ENCODE results near the gene TPRN. TPM values are rescaled to one million over a fixed set of nuclear protein-coding genes. Genes with fewer than 3 reads are reported as not detected.

The TPRN gene
- total RNA-seq, 4 donors from 2014 or later = 3.4 to 10.2 (median 6.3) TPM

GRCh38 chr9:137180491-137180890 is 20.1 kb downstream of the TPRN start:
- H3K36me3 ChIP-seq = peaks cover 3 to 71% of the 10 kb centered on the region in 2 donors
- in situ Hi-C loops (cut with MboI; ENCODE audit: low sequenced_read_pairs in 4 of 4) = no loop called here
- ATAC-seq = no peak
- no peak overlapping the region for H3K4me3 ChIP-seq
- DNase-seq = no peak
- H3K9me3 ChIP-seq = no peaks in the 10 kb centered on the region
- H3K27me3 ChIP-seq = no peaks in the 10 kb centered on the region
- no peaks in the 10 kb centered on the region for H3K4me1 ChIP-seq
- intact Hi-C loops (cut with DNase I; ENCODE audit: low total_unique reads) = no loop called here
- H3K27ac ChIP-seq = no peak overlapping the region
- no peak for TF ChIP-seq POLR2A (IDR thresholded peaks at IDR 0.05)
- TF ChIP-seq, protein P1, sequence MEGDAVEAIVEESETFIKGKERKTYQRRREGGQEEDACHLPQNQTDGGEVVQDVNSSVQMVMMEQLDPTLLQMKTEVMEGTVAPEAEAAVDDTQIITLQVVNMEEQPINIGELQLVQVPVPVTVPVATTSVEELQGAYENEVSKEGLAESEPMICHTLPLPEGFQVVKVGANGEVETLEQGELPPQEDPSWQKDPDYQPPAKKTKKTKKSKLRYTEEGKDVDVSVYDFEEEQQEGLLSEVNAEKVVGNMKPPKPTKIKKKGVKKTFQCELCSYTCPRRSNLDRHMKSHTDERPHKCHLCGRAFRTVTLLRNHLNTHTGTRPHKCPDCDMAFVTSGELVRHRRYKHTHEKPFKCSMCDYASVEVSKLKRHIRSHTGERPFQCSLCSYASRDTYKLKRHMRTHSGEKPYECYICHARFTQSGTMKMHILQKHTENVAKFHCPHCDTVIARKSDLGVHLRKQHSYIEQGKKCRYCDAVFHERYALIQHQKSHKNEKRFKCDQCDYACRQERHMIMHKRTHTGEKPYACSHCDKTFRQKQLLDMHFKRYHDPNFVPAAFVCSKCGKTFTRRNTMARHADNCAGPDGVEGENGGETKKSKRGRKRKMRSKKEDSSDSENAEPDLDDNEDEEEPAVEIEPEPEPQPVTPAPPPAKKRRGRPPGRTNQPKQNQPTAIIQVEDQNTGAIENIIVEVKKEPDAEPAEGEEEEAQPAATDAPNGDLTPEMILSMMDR (IDR thresholded peaks at IDR 0.05 in 4 of 5, conservative IDR thresholded peaks at IDR 0.05 in 1 of 5) = no peak

GRCh38 chr9:137179761-137180160 is 20.8 kb downstream of the TPRN start:
- intact Hi-C loops (cut with DNase I; ENCODE audit: low total_unique reads) = no loop called here
- no peaks in the 10 kb centered on the region for H3K9me3 ChIP-seq
- no peak overlapping the region for H3K4me3 ChIP-seq
- ATAC-seq (no peak), DNase-seq (no peak)
- no peaks in the 10 kb centered on the region for H3K4me1 ChIP-seq
- no peak for TF ChIP-seq POLR2A (IDR thresholded peaks at IDR 0.05)
- TF ChIP-seq, protein P1 (IDR thresholded peaks at IDR 0.05 in 4 of 5, conservative IDR thresholded peaks at IDR 0.05 in 1 of 5) = no peak
- in situ Hi-C loops (cut with MboI; ENCODE audit: low sequenced_read_pairs in 4 of 4) = no loop called here
- no peak overlapping the region for H3K27ac ChIP-seq
- H3K27me3 ChIP-seq = no peaks in the 10 kb centered on the region
- H3K36me3 ChIP-seq = peaks cover 3 to 67% of the 10 kb centered on the region in 2 donors

- intact Hi-C loops (cut with DNase I; ENCODE audit: low total_unique reads) = no loop called here
- no peak for DNase-seq
- TF ChIP-seq POLR2A (IDR thresholded peaks at IDR 0.05) = no peak
- TF ChIP-seq, protein P1 (IDR thresholded peaks at IDR 0.05 in 4 of 5, conservative IDR thresholded peaks at IDR 0.05 in 1 of 5) = no peak
- H3K27ac ChIP-seq = no peak overlapping the region
- H3K9me3 ChIP-seq = no peaks in the 10 kb centered on the region
- H3K4me3 ChIP-seq = no peak overlapping the region
- in situ Hi-C loops (cut with MboI; ENCODE audit: low sequenced_read_pairs in 4 of 4) = no loop called here
- no peak for ATAC-seq
- peaks cover 3 to 61% of the 10 kb centered on the region in 2 donors for H3K36me3 ChIP-seq
- no peaks in the 10 kb centered on the region for H3K4me1 ChIP-seq
- H3K27me3 ChIP-seq = no peaks in the 10 kb centered on the region
Observed at GRCh38 chr9:137178939-137179630, 21.5 kb downstream of the TPRN start.

GRCh38 chr9:137178201-137178938 is 22.2 kb downstream of the TPRN start:
- H3K27me3 ChIP-seq = no peaks in the 10 kb centered on the region
- H3K36me3 ChIP-seq = peaks cover 3 to 53% of the 10 kb centered on the region in 2 donors
- H3K4me1 ChIP-seq = no peaks in the 10 kb centered on the region
- H3K27ac ChIP-seq = no peak overlapping the region
- TF ChIP-seq POLR2A (IDR thresholded peaks at IDR 0.05) = no peak
- in situ Hi-C loops (cut with MboI; ENCODE audit: low sequenced_read_pairs in 4 of 4) (no loop called here), intact Hi-C loops (cut with DNase I; ENCODE audit: low total_unique reads) (no loop called here)
- DNase-seq = no peak
- H3K9me3 ChIP-seq = no peaks in the 10 kb centered on the region
- H3K4me3 ChIP-seq = no peak overlapping the region
- ATAC-seq = no peak
